HepG2 (cell line): ENCODE data around the gene ADGRD1. TPM values are rescaled to one million over a fixed set of nuclear protein-coding genes. Genes with fewer than 3 reads are reported as not detected.

Experiments
- CEBPG ChIP-seq: IDR thresholded peaks from 2 replicates; pipeline ENCODE4 v1.6.1; 2016
- JUND ChIP-seq: sonication (generic); formaldehyde crosslinking; IDR thresholded peaks from 2 replicates; pipeline ENCODE4 v1.8.0; 2022; ENCODE audit warnings: mild to moderate bottlenecking, missing genetic modification reagents
- MAZ ChIP-seq, 2 experiments: sonication (generic) in 1 of 2; formaldehyde crosslinking in 1 of 2; IDR thresholded peaks; 2 replicates each; pipeline versions ENCODE4 v1.5.0 to v1.6.1; 2012 to 2020; ENCODE audit warnings: low read depth in 2 of 2, mild to moderate bottlenecking in 2 of 2, borderline replicate concordance in 1 of 2, improper control_type of control experiment in 1 of 2, low read length in 1 of 2, missing genetic modification reagents in 1 of 2, moderate library complexity in 1 of 2
- RNF2 ChIP-seq: fragments of 450-650 bp; conservative IDR thresholded peaks from 2 replicates; pipeline ENCODE4 v1.6.1; 2016; ENCODE audit warnings: low read depth
- SAP130 ChIP-seq: IDR thresholded peaks from 2 replicates; pipeline ENCODE4 v1.6.1; 2016; ENCODE audit warnings: low read depth
- SNAPC2 ChIP-seq: sonication (generic); formaldehyde crosslinking; IDR thresholded peaks from 2 replicates; pipeline ENCODE4 v1.8.1; 2022; ENCODE audit warnings: mild to moderate bottlenecking, missing genetic modification reagents
- TBX3 ChIP-seq: fragments of 450-650 bp; IDR thresholded peaks from 2 replicates; pipeline ENCODE4 v1.6.1; 2017; ENCODE audit warnings: antibody characterized with exemption, mild to moderate bottlenecking, inconsistent platforms, borderline replicate concordance
- ZNF260 ChIP-seq: sonication (generic); formaldehyde crosslinking; IDR thresholded peaks from 2 replicates; pipeline ENCODE4 v1.4.0; 2020; ENCODE audit warnings: missing genetic modification reagents, low read depth, mild to moderate bottlenecking, borderline replicate concordance
- ZNF329 ChIP-seq: sonication (generic); formaldehyde crosslinking; IDR thresholded peaks from 2 replicates; pipeline ENCODE4 v1.9.0; 2021; ENCODE audit warnings: low read depth, mild to moderate bottlenecking, missing genetic modification reagents
- ZNF883 ChIP-seq: sonication (generic); formaldehyde crosslinking; IDR thresholded peaks from 2 replicates; pipeline ENCODE4 v1.5.1; 2020; ENCODE audit warnings: mild to moderate bottlenecking, missing genetic modification reagents; ENCODE audit errors: not compliant biosample characterization
- ZSCAN21 ChIP-seq: sonication (generic); formaldehyde crosslinking; IDR thresholded peaks from 2 replicates; pipeline ENCODE4 v1.8.0; 2022; ENCODE audit warnings: mild to moderate bottlenecking, missing genetic modification reagents, moderate library complexity, borderline replicate concordance
- polyA plus RNA-seq, 8 experiments: library from polyadenylated mRNA; depleted of rRNA in 3 of 8; stranded (reverse) in 7 of 8; unstranded in 1 of 8; fragments of >200 nt; fragmentation: Illumina TruSeq in 4 of 8; extraction: Trizol in 4 of 8; gene quantifications; 2 replicates each; pipeline versions ENCODE4 v1.2.1 to v1.2.3, GENCODE V29; 2011 to 2016; ENCODE audit warnings: low read depth in 4 of 8, missing spikeins in 1 of 8, mixed read lengths in 1 of 8; ENCODE audit not compliant: insufficient read depth in 1 of 8
- total RNA-seq, 5 experiments: library from RNA; depleted of rRNA; stranded (reverse); fragments of >200 nt; fragmentation: Illumina TruSeq; extraction: Trizol; gene quantifications; 2 replicates each; pipeline ENCODE4 v1.2.3, GENCODE V29; 2016; ENCODE audit warnings: low read depth in 1 of 5
- TF ChIP-seq, protein P1 (sequence below): IDR thresholded peaks from 2 replicates; pipeline ENCODE4 v1.6.1; 2018; ENCODE audit warnings: missing genetic modification reagents, mild to moderate bottlenecking, missing compliant biosample characterization
- TF ChIP-seq, protein P2 (sequence below): sonication (generic); formaldehyde crosslinking; conservative IDR thresholded peaks from 2 replicates; pipeline ENCODE4 v1.4.0; 2020; ENCODE audit warnings: mild to moderate bottlenecking, missing genetic modification reagents, moderate library complexity
- TF ChIP-seq, protein P3 (sequence below): sonication (generic); formaldehyde crosslinking; IDR thresholded peaks from 2 replicates; pipeline ENCODE4 v1.4.0; 2020; ENCODE audit warnings: missing genetic modification reagents, borderline replicate concordance
- TF ChIP-seq, protein P4 (sequence below): sonication (generic); formaldehyde crosslinking; IDR thresholded peaks from 2 replicates; pipeline ENCODE4 v1.5.1; 2020; ENCODE audit warnings: mild to moderate bottlenecking, missing genetic modification reagents, moderate library complexity
- TF ChIP-seq, protein P5 (sequence below), 2 experiments: sonication (generic) in 1 of 2; formaldehyde crosslinking in 1 of 2; IDR thresholded peaks; 2 replicates each; pipeline versions ENCODE4 v1.4.0 to v1.6.1; 2018 to 2020; ENCODE audit warnings: missing genetic modification reagents in 2 of 2, borderline replicate concordance in 1 of 2, low read depth in 1 of 2, mild to moderate bottlenecking in 1 of 2, missing biosample characterization in 1 of 2

ADGRD1 gene
- total and polyA plus RNA-seq, 2 of the 13 experiments (the other 11 are each of a cell fraction or from before 2014, with no cell fraction given): 0.46 to 12.4 TPM

DNA sequence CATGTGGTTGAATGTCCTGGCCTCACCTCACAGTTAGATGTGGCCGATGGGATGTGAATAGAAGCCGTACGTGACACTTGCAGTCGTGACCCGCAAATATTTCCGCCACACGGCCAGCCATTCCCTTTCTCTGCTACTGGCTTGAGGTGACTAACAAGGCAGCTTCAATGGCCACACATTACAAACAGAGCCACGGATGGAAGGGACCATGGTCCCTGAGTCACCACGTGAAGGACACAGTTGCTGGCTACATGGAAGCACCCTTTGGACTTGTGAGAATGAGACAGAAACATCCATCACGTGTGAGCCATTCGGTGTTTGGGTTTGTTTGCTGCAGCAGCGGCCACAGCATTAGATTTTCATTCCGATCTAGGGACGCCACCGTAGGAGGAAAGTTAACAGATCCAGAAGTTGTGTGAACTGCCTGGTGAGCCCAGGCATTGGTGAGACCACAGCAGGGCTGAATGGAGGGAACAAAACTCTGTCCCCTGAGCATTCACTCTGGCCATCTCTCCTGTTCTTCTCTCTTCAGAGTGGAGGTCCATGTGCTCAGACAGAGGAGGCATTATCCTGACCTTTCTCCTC lies 33.5 kb upstream of the ADGRD1 start (continued):
- peak; percentile 68 for TF ChIP-seq SAP130 (CRISPR knock-in tag)
- TF ChIP-seq, protein P1, sequence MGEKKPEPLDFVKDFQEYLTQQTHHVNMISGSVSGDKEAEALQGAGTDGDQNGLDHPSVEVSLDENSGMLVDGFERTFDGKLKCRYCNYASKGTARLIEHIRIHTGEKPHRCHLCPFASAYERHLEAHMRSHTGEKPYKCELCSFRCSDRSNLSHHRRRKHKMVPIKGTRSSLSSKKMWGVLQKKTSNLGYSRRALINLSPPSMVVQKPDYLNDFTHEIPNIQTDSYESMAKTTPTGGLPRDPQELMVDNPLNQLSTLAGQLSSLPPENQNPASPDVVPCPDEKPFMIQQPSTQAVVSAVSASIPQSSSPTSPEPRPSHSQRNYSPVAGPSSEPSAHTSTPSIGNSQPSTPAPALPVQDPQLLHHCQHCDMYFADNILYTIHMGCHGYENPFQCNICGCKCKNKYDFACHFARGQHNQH (CRISPR knock-in tag): peak; percentile 62; the same call in 1 of the 2 replicates
- TF ChIP-seq, protein P2, sequence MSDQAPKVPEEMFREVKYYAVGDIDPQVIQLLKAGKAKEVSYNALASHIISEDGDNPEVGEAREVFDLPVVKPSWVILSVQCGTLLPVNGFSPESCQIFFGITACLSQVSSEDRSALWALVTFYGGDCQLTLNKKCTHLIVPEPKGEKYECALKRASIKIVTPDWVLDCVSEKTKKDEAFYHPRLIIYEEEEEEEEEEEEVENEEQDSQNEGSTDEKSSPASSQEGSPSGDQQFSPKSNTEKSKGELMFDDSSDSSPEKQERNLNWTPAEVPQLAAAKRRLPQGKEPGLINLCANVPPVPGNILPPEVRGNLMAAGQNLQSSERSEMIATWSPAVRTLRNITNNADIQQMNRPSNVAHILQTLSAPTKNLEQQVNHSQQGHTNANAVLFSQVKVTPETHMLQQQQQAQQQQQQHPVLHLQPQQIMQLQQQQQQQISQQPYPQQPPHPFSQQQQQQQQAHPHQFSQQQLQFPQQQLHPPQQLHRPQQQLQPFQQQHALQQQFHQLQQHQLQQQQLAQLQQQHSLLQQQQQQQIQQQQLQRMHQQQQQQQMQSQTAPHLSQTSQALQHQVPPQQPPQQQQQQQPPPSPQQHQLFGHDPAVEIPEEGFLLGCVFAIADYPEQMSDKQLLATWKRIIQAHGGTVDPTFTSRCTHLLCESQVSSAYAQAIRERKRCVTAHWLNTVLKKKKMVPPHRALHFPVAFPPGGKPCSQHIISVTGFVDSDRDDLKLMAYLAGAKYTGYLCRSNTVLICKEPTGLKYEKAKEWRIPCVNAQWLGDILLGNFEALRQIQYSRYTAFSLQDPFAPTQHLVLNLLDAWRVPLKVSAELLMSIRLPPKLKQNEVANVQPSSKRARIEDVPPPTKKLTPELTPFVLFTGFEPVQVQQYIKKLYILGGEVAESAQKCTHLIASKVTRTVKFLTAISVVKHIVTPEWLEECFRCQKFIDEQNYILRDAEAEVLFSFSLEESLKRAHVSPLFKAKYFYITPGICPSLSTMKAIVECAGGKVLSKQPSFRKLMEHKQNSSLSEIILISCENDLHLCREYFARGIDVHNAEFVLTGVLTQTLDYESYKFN: peak; percentile 81
- TF ChIP-seq TBX3: peak; percentile 56; the same call in 1 of the 2 replicates
- 0 out of 2 replicates have a peak, but pooled peaks have one; percentile 75 for TF ChIP-seq ZSCAN21 (CRISPR knock-in tag)
- TF ChIP-seq, protein P3, sequence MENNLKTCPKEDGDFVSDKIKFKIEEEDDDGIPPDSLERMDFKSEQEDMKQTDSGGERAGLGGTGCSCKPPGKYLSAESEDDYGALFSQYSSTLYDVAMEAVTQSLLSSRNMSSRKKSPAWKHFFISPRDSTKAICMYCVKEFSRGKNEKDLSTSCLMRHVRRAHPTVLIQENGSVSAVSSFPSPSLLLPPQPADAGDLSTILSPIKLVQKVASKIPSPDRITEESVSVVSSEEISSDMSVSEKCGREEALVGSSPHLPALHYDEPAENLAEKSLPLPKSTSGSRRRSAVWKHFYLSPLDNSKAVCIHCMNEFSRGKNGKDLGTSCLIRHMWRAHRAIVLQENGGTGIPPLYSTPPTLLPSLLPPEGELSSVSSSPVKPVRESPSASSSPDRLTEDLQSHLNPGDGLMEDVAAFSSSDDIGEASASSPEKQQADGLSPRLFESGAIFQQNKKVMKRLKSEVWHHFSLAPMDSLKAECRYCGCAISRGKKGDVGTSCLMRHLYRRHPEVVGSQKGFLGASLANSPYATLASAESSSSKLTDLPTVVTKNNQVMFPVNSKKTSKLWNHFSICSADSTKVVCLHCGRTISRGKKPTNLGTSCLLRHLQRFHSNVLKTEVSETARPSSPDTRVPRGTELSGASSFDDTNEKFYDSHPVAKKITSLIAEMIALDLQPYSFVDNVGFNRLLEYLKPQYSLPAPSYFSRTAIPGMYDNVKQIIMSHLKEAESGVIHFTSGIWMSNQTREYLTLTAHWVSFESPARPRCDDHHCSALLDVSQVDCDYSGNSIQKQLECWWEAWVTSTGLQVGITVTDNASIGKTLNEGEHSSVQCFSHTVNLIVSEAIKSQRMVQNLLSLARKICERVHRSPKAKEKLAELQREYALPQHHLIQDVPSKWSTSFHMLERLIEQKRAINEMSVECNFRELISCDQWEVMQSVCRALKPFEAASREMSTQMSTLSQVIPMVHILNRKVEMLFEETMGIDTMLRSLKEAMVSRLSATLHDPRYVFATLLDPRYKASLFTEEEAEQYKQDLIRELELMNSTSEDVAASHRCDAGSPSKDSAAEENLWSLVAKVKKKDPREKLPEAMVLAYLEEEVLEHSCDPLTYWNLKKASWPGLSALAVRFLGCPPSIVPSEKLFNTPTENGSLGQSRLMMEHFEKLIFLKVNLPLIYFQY: no peak
- peak; percentile 72; the same call in 1 of the 2 replicates for TF ChIP-seq RNF2
- no peak for TF ChIP-seq MAZ (IDR thresholded peaks at IDR 0.05; ENCODE audit: borderline replicate concordance, low read depth, low read length)
- no peak for TF ChIP-seq MAZ (CRISPR knock-in tag; IDR thresholded peaks at IDR 0.05; ENCODE audit: low read depth)
- TF ChIP-seq, protein P4, sequence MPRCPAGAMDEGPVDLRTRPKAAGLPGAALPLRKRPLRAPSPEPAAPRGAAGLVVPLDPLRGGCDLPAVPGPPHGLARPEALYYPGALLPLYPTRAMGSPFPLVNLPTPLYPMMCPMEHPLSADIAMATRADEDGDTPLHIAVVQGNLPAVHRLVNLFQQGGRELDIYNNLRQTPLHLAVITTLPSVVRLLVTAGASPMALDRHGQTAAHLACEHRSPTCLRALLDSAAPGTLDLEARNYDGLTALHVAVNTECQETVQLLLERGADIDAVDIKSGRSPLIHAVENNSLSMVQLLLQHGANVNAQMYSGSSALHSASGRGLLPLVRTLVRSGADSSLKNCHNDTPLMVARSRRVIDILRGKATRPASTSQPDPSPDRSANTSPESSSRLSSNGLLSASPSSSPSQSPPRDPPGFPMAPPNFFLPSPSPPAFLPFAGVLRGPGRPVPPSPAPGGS (CRISPR knock-in tag): peak; percentile 55; the same call in 1 of the 2 replicates
- TF ChIP-seq SNAPC2 (CRISPR knock-in tag): no peak
- no peak for TF ChIP-seq ZNF260 (CRISPR knock-in tag)
- TF ChIP-seq CEBPG: no peak
- TF ChIP-seq, protein P5, sequence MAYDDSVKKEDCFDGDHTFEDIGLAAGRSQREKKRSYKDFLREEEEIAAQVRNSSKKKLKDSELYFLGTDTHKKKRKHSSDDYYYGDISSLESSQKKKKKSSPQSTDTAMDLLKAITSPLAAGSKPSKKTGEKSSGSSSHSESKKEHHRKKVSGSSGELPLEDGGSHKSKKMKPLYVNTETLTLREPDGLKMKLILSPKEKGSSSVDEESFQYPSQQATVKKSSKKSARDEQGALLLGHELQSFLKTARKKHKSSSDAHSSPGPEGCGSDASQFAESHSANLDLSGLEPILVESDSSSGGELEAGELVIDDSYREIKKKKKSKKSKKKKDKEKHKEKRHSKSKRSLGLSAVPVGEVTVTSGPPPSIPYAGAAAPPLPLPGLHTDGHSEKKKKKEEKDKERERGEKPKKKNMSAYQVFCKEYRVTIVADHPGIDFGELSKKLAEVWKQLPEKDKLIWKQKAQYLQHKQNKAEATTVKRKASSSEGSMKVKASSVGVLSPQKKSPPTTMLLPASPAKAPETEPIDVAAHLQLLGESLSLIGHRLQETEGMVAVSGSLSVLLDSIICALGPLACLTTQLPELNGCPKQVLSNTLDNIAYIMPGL (CRISPR knock-in tag; IDR thresholded peaks at IDR 0.05; ENCODE audit: borderline replicate concordance in 1 of 2, low read depth in 1 of 2): peak; percentile 33 to 54; a peak in 1 of 4 replicates
- peak; percentile 66; the same call in 1 of the 2 replicates for TF ChIP-seq ZNF329
- no peak for TF ChIP-seq ZNF883 (CRISPR knock-in tag)
- peak; percentile 79 for TF ChIP-seq JUND (CRISPR knock-in tag)
